AG10803 (cell line): ENCODE data around the gene SLC20A1.

Experiments
- DNase-seq: peaks from one replicate; pipeline ENCODE4 v3.0.0; 2010; ENCODE audit warnings: low read depth
- H3K4me3 ChIP-seq: 2 replicates; pipeline ENCODE4 v1.5.1; 2011; ENCODE audit warnings: mild to moderate bottlenecking, low read length, control low read depth
- CTCF ChIP-seq: conservative IDR thresholded peaks from 2 replicates; pipeline ENCODE4 v1.5.1; 2011; ENCODE audit warnings: mild to moderate bottlenecking, low read length, control low read depth, inconsistent platforms

SLC20A1 gene

GRCh38 chr2:112709703-112710102 lies 64.0 kb downstream of the SLC20A1 start:
- no peak for TF ChIP-seq CTCF
- DNase-seq, result no peak
- H3K4me3 ChIP-seq, result no peak overlapping the region

GRCh38 chr2:112710956-112711750 lies 65.4 kb downstream of the SLC20A1 start:
- DNase-seq, result no peak
- TF ChIP-seq CTCF, result no peak

GRCh38 chr2:112712465-112712864 lies 66.7 kb downstream of the SLC20A1 start:
- no peak overlapping the region for H3K4me3 ChIP-seq
- DNase-seq, result no peak
- TF ChIP-seq CTCF, result no peak

More at GRCh38 chr2:112710956-112711750, 65.4 kb downstream of the SLC20A1 start:
- H3K4me3 ChIP-seq, result no peak overlapping the region

- peak; percentile 29 for DNase-seq
- no peak for TF ChIP-seq CTCF
- no peak overlapping the region for H3K4me3 ChIP-seq
Observed at GRCh38 chr2:112712903-112713584, 67.3 kb downstream of the SLC20A1 start.
